ENCODE data around the gene ASCC2.
"Not testable (repeated sequence)": the region's sequence is repeated elsewhere in the genome, so short reads cannot be mapped to it uniquely, and the experiment has no call there.

ASCC2 gene

GRCh38 chr22:29837741-29838598, at the start of gene ASCC2:
TSS of gene ASCC2 (minus strand) at chr22:29838274. CDS start at chr22:29832325, 5,949 bp downstream.
- peak; percentile 78 for DNase-seq (ENCODE audit: low read depth)

- no peak for DNase-seq (ENCODE audit: low read depth)
These were observed 49.3 kb upstream of the ASCC2 start for GRCh38 chr22:29887358-29887757.

GRCh38 chr22:29886596-29886995, 48.5 kb upstream of the ASCC2 start:
- no peak for DNase-seq (ENCODE audit: low read depth)

GRCh38 chr22:29885610-29886009, 47.5 kb upstream of the ASCC2 start:
- no peak for DNase-seq (ENCODE audit: low read depth)

- DNase-seq (ENCODE audit: low read depth): no peak
These were observed 45.7 kb upstream of the ASCC2 start for GRCh38 chr22:29883775-29884097.

GRCh38 chr22:29883045-29883774, 45.1 kb upstream of the ASCC2 start, which contains the start of gene MTMR3:
TSS of gene MTMR3 (plus strand) at chr22:29883174. CDS start at chr22:29971060, 87,886 bp downstream.
- DNase-seq (ENCODE audit: low read depth): peak; percentile 51

GRCh38 chr22:29882716-29883044, 44.6 kb upstream of the ASCC2 start:
- DNase-seq (ENCODE audit: low read depth): no peak

- no peak for DNase-seq (ENCODE audit: low read depth)
These were observed 41.7 kb upstream of the ASCC2 start for GRCh38 chr22:29879753-29880152.

- no peak for DNase-seq (ENCODE audit: low read depth)
These were observed 39.5 kb upstream of the ASCC2 start for GRCh38 chr22:29877620-29878019.

GRCh38 chr22:29873943-29874342, 35.9 kb upstream of the ASCC2 start:
- no peak for DNase-seq (ENCODE audit: low read depth)

- no peak for DNase-seq (ENCODE audit: low read depth)
These were observed 34.9 kb upstream of the ASCC2 start for GRCh38 chr22:29872989-29873388.

GRCh38 chr22:29872144-29872893, 34.2 kb upstream of the ASCC2 start:
- DNase-seq (ENCODE audit: low read depth): no peak

GRCh38 chr22:29871684-29872083, 33.6 kb upstream of the ASCC2 start:
- no peak for DNase-seq (ENCODE audit: low read depth)

GRCh38 chr22:29870574-29870973, 32.5 kb upstream of the ASCC2 start:
- no peak for DNase-seq (ENCODE audit: low read depth)

- DNase-seq (ENCODE audit: low read depth): no peak
These were observed 29.8 kb upstream of the ASCC2 start for GRCh38 chr22:29867851-29868250.

- DNase-seq (ENCODE audit: low read depth): no peak
These were observed 29.2 kb upstream of the ASCC2 start for GRCh38 chr22:29867260-29867659.

- DNase-seq (ENCODE audit: low read depth): not testable (repeated sequence)
These were observed 27.5 kb upstream of the ASCC2 start for GRCh38 chr22:29865572-29865971.

- DNase-seq (ENCODE audit: low read depth): no peak
These were observed 23.7 kb upstream of the ASCC2 start for GRCh38 chr22:29861672-29862297.

- no peak for DNase-seq (ENCODE audit: low read depth)
These were observed 22.1 kb upstream of the ASCC2 start for GRCh38 chr22:29860006-29860766.

GRCh38 chr22:29859030-29859429, 21.0 kb upstream of the ASCC2 start:
- not testable (repeated sequence) for DNase-seq (ENCODE audit: low read depth)

GRCh38 chr22:29856496-29856895, 18.4 kb upstream of the ASCC2 start:
- no peak for DNase-seq (ENCODE audit: low read depth)

Measured in non-pigmented ciliary epithelial cell (primary cell).